H9 (cell line): ENCODE data around the gene INPP4A. TPM values are rescaled to one million over a fixed set of nuclear protein-coding genes. Genes with fewer than 3 reads are reported as not detected.

Experiments used
- DNase-seq: peaks from one replicate; pipeline ENCODE4 v3.0.0-alpha.2; 2017
- H2AFZ ChIP-seq: one replicate; pipeline ENCODE4 v1.6.1; 2013; ENCODE audit warnings: mild to moderate bottlenecking, low read length, control low read depth, moderate library complexity
- H2AK5ac ChIP-seq: 2 replicates; pipeline ENCODE4 v1.6.1; 2013; ENCODE audit warnings: low read length, control low read depth, mixed read lengths; ENCODE audit not compliant: insufficient read length
- H2BK120ac ChIP-seq: one replicate; pipeline ENCODE4 v1.6.1; 2013; ENCODE audit warnings: low read depth, mild to moderate bottlenecking, low read length, control low read depth, inconsistent platforms; ENCODE audit not compliant: poor library complexity, severe bottlenecking
- H2BK12ac ChIP-seq: 2 replicates; pipeline ENCODE4 v1.6.1; 2013; ENCODE audit warnings: low read length, control low read depth, mixed read lengths, low read depth; ENCODE audit not compliant: insufficient read length
- H2BK15ac ChIP-seq: 2 replicates; pipeline ENCODE4 v1.6.1; 2013; ENCODE audit warnings: low read depth, low read length, control low read depth
- H2BK20ac ChIP-seq: one replicate; pipeline ENCODE4 v1.6.1; 2013; ENCODE audit warnings: low read depth, mild to moderate bottlenecking, low read length, control low read depth, inconsistent platforms; ENCODE audit not compliant: poor library complexity, severe bottlenecking
- H2BK5ac ChIP-seq: 2 replicates; pipeline ENCODE4 v1.6.1; 2013; ENCODE audit warnings: low read length, control low read depth, mixed read lengths; ENCODE audit not compliant: insufficient read length
- H3K14ac ChIP-seq: 2 replicates; pipeline ENCODE4 v1.6.1; 2013; ENCODE audit warnings: low read length, control low read depth; ENCODE audit not compliant: insufficient read depth
- H3K18ac ChIP-seq: 2 replicates; pipeline ENCODE4 v1.6.1; 2013; ENCODE audit warnings: low read depth, mild to moderate bottlenecking, mixed read lengths, low read length, control low read depth; ENCODE audit not compliant: insufficient read length
- H3K23ac ChIP-seq: 2 replicates; pipeline ENCODE4 v1.6.1; 2013; ENCODE audit warnings: low read length, control low read depth, mixed read lengths, low read depth; ENCODE audit not compliant: insufficient read length
- H3K23me2 ChIP-seq: 2 replicates; pipeline ENCODE4 v1.6.1; 2013; ENCODE audit warnings: low read depth, mild to moderate bottlenecking, mixed read lengths, low read length, control low read depth; ENCODE audit not compliant: insufficient read length, poor library complexity, severe bottlenecking
- H3K27ac ChIP-seq: 2 replicates; pipeline ENCODE4 v1.5.1; 2013; ENCODE audit warnings: low read length, control low read depth, mixed read lengths, low read depth; ENCODE audit not compliant: insufficient read length
- H3K27me3 ChIP-seq: 2 replicates; pipeline ENCODE4 v1.6.1; 2013; ENCODE audit warnings: low read length, control low read depth, inconsistent platforms; ENCODE audit not compliant: insufficient read depth
- H3K4ac ChIP-seq: 2 replicates; pipeline ENCODE4 v1.6.1; 2013; ENCODE audit warnings: low read depth, mild to moderate bottlenecking, control low read depth, inconsistent platforms, low read length, moderate library complexity
- H3K4me1 ChIP-seq: 2 replicates; pipeline ENCODE4 v1.6.1; 2013; ENCODE audit warnings: low read length, control low read depth, inconsistent platforms; ENCODE audit not compliant: insufficient read depth
- H3K4me2 ChIP-seq: 2 replicates; pipeline ENCODE4 v1.6.1; 2013; ENCODE audit warnings: low read length, control low read depth, mixed read lengths; ENCODE audit not compliant: insufficient read length, insufficient read depth
- H3K56ac ChIP-seq: 2 replicates; pipeline ENCODE4 v1.6.1; 2013; ENCODE audit warnings: low read depth, mild to moderate bottlenecking, mixed read lengths, low read length, control low read depth; ENCODE audit not compliant: insufficient read length
- H3K79me1 ChIP-seq: 2 replicates; pipeline ENCODE4 v1.6.1; 2013; ENCODE audit warnings: low read depth, mild to moderate bottlenecking, moderate library complexity, low read length, control low read depth, inconsistent platforms; ENCODE audit not compliant: insufficient read depth, poor library complexity, severe bottlenecking
- H3K79me2 ChIP-seq: 2 replicates; pipeline ENCODE4 v1.6.1; 2013; ENCODE audit warnings: low read length, control low read depth, inconsistent platforms; ENCODE audit not compliant: insufficient read depth
- H3K9ac ChIP-seq: 2 replicates; pipeline ENCODE4 v1.6.1; 2013; ENCODE audit warnings: low read length, control low read depth, mixed read lengths; ENCODE audit not compliant: insufficient read length; ENCODE audit errors: extremely low read depth
- H3K9me3 ChIP-seq: one replicate; pipeline ENCODE4 v1.6.1; 2013; ENCODE audit warnings: low read depth, low read length, inconsistent platforms; ENCODE audit not compliant: control insufficient read depth
- H3T11ph ChIP-seq: one replicate; pipeline ENCODE4 v1.6.1; 2013; ENCODE audit warnings: mild to moderate bottlenecking, low read length, control low read depth, inconsistent platforms
- H4K20me1 ChIP-seq: one replicate; pipeline ENCODE4 v1.6.1; 2013; ENCODE audit not compliant: control insufficient read depth, insufficient read length, insufficient read depth
- H4K5ac ChIP-seq: 2 replicates; pipeline ENCODE4 v1.6.1; 2013; ENCODE audit warnings: low read depth, mild to moderate bottlenecking, mixed read lengths, low read length, control low read depth; ENCODE audit not compliant: insufficient read length
- H4K8ac ChIP-seq: replicated peaks from 2 replicates; pipeline ENCODE4 v1.6.1; 2013; ENCODE audit warnings: low read length, control low read depth, mixed read lengths, low read depth; ENCODE audit not compliant: insufficient read length
- H4K91ac ChIP-seq: 2 replicates; pipeline ENCODE4 v1.6.1; 2013; ENCODE audit warnings: low read depth, mild to moderate bottlenecking, moderate library complexity, mixed read lengths, low read length, control low read depth; ENCODE audit not compliant: insufficient read length
- H3K27ac Mint-ChIP-seq, 3 experiments: 2 replicates in 2 of 3; 3 replicates in 1 of 3; pipeline ENCODE4 v1.8.0; 2020 to 2021; ENCODE audit warnings: mixed read lengths in 3 of 3, mild to moderate bottlenecking in 1 of 3, moderate library complexity in 1 of 3
- H3K27me3 Mint-ChIP-seq: 2 replicates; pipeline ENCODE4 v1.8.0; 2021; ENCODE audit warnings: low read depth, mild to moderate bottlenecking, moderate library complexity, mixed read lengths
- H3K36me3 Mint-ChIP-seq, 3 experiments: 2 replicates in 2 of 3; 3 replicates in 1 of 3; pipeline ENCODE4 v1.8.0; 2020 to 2021; ENCODE audit warnings: low read depth in 3 of 3, mixed read lengths in 3 of 3; ENCODE audit not compliant: insufficient read depth in 1 of 3
- H3K4me1 Mint-ChIP-seq, 2 experiments: 2 replicates each; pipeline ENCODE4 v1.8.0; 2020; ENCODE audit warnings: mixed read lengths in 2 of 2
- H3K4me3 Mint-ChIP-seq, 2 experiments: 2 replicates in 1 of 2; 3 replicates in 1 of 2; pipeline ENCODE4 v1.8.0; 2020 to 2021; ENCODE audit warnings: mild to moderate bottlenecking in 2 of 2, mixed read lengths in 2 of 2, moderate library complexity in 1 of 2
- H3K9me3 Mint-ChIP-seq, 2 experiments: 2 replicates in 1 of 2; 3 replicates in 1 of 2; pipeline ENCODE4 v1.8.0; 2020; ENCODE audit warnings: mild to moderate bottlenecking in 2 of 2, mixed read lengths in 2 of 2, moderate library complexity in 1 of 2
- WGBS: extraction: QIAGEN DNeasy Blood & Tissue Kit; methylation state at CpG from one replicate; pipeline ENCODE4 v1.1.7; 2013; ENCODE audit warnings: missing lambda C conversion rate, low lambda C conversion rate, mixed read lengths; ENCODE audit not compliant: insufficient read length; ENCODE audit errors: extremely low coverage; 5-methylcytosine and 5-hydroxymethylcytosine counted together
- total RNA-seq: library from RNA; stranded (reverse); gene quantifications from 2 replicates; pipeline ENCODE4 v1.2.1, GENCODE V29; 2021
- TF ChIP-seq, protein P1 (sequence below): fragments of 200-600 bp; sonication (generic); conservative IDR thresholded peaks from 3 replicates; pipeline ENCODE4 v1.8.0; 2021; ENCODE audit warnings: antibody characterized with exemption, mild to moderate bottlenecking

INPP4A gene
- total RNA-seq, 1 experiment from 2014 or later, result 55.2 TPM

DNA sequence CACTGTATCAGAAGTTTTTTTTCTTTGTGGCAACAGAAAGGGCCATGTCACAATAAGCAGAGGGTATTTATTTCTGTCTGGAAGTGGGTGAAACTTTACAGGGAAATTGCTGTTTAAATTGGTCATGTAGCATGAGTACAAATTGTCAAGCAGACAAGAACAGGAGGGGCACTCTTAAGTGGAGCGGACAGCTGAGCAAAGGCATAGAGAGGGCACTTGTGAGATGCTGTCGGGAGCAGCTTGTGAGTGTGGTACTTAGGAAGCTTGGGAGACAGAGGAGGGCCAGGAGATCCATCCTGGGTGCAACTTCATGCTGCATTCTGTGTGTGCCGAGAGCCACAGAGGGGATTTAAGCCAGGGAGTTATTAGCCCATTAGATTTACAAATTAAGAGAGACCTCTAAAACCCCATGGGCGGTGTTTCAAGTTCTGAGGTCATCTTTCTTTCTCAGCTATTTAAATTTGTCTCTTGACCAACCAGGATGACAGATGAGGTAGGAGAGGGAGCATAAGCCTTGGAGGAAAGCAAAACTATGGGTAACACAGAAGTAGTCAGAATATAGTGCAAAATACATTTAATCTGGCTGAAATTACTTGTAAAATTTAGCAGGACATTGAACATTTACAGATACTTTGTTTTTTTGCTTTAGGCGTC lies 30.4 kb downstream of the INPP4A start:
- Histone ChIP-seq H2BK20ac (no peak overlapping the region), H2BK120ac (no peak overlapping the region), H4K5ac (no peak overlapping the region), H2BK15ac (no peak overlapping the region), H3K23ac (no peak overlapping the region), H3K56ac (no peak overlapping the region), H2AFZ (no peak overlapping the region), H2BK12ac (no peak overlapping the region), H3K79me1 (peaks cover 4% of the 10 kb centered on the region), H4K8ac (no peak overlapping the region), H2AK5ac (no peak overlapping the region), H3K14ac (no peak overlapping the region), H3K4ac (no peak overlapping the region), H3K23me2 (no peaks in the 10 kb centered on the region), H3K27me3 (no peaks in the 10 kb centered on the region), H3K18ac (no peak overlapping the region), H3K9me3 (no peaks in the 10 kb centered on the region), H3K27ac (no peak overlapping the region), H3K4me1 (no peaks in the 10 kb centered on the region; the same call in 1 of the 2 replicates), H3K9ac (no peak overlapping the region), H2BK5ac (no peak overlapping the region), H4K91ac (no peak overlapping the region), H4K20me1 (no peaks in the 10 kb centered on the region), H3T11ph (no peak overlapping the region), H3K4me2 (no peak overlapping the region), H3K79me2 (peaks cover 2% of the 10 kb centered on the region; the same call in 1 of the 2 replicates)
- Mint-ChIP-seq H3K27ac (peak overlapping the region; percentile 5 to 76 (median 46); a peak in 5 of 7 replicates), H3K36me3 (peaks cover 0 to 8% (median 4%) of the 10 kb centered on the region in 3 experiments; a peak in 4 of 7 replicates), H3K27me3 (no peaks in the 10 kb centered on the region; the same call in 1 of the 2 replicates), H3K9me3 (no peaks in the 10 kb centered on the region; a peak in 1 of 5 replicates), H3K4me3 (no peak overlapping the region; a peak in 1 of 5 replicates), H3K4me1 (peaks cover 62 to 63% of the 10 kb centered on the region in 2 experiments)
- TF ChIP-seq, protein P1, sequence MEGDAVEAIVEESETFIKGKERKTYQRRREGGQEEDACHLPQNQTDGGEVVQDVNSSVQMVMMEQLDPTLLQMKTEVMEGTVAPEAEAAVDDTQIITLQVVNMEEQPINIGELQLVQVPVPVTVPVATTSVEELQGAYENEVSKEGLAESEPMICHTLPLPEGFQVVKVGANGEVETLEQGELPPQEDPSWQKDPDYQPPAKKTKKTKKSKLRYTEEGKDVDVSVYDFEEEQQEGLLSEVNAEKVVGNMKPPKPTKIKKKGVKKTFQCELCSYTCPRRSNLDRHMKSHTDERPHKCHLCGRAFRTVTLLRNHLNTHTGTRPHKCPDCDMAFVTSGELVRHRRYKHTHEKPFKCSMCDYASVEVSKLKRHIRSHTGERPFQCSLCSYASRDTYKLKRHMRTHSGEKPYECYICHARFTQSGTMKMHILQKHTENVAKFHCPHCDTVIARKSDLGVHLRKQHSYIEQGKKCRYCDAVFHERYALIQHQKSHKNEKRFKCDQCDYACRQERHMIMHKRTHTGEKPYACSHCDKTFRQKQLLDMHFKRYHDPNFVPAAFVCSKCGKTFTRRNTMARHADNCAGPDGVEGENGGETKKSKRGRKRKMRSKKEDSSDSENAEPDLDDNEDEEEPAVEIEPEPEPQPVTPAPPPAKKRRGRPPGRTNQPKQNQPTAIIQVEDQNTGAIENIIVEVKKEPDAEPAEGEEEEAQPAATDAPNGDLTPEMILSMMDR, result no peak
- no CpG with 5 or more reads among the region's 5 CpGs for WGBS
- DNase-seq, result no peak
